Activated CD4-positive, alpha-beta memory T cell treated with anti-CD3 and anti-CD28 coated beads, Interleukin-2, amount 10 ng/mL, durations not matched to agents 7 days and 5 days (primary cell): ENCODE measurements around the gene LPP. TPM values are rescaled to one million over a fixed set of nuclear protein-coding genes. Genes with fewer than 3 reads are reported as not detected.

ENCODE experiments used
- CTCF ChIA-PET: fragments of 350-600 bp; sonication (Branson Sonifier 250); formaldehyde crosslinking; loops from one replicate; lab custom pipeline; 2021; ENCODE audit warnings: antibody characterized with exemption, inconsistent platforms; lab: Charles Lee
- POLR2A ChIA-PET: fragments of 350-600 bp; sonication (Branson Sonifier 250); formaldehyde crosslinking; loops from one replicate; lab custom pipeline; 2021; ENCODE audit warnings: antibody characterized with exemption; lab: Charles Lee
- DNase-seq: peaks from one replicate; pipeline ENCODE4 v3.0.0-alpha.2; 2020
- H3K27ac Mint-ChIP-seq: one replicate; pipeline ENCODE4 v1.8.0; 2021; ENCODE audit warnings: mild to moderate bottlenecking, mixed read lengths
- H3K27me3 Mint-ChIP-seq: one replicate; pipeline ENCODE4 v1.8.0; 2021; ENCODE audit warnings: mixed read lengths
- H3K36me3 Mint-ChIP-seq: one replicate; pipeline ENCODE4 v1.8.0; 2021; ENCODE audit warnings: low read depth, mixed read lengths
- H3K4me1 Mint-ChIP-seq: one replicate; pipeline ENCODE4 v1.8.0; 2021; ENCODE audit warnings: mixed read lengths
- H3K4me3 Mint-ChIP-seq: one replicate; pipeline ENCODE4 v1.8.0; 2021; ENCODE audit warnings: mild to moderate bottlenecking, mixed read lengths
- H3K9me3 Mint-ChIP-seq: one replicate; pipeline ENCODE4 v1.8.0; 2021; ENCODE audit warnings: mixed read lengths
- total RNA-seq, 2 experiments: library from RNA; stranded (reverse); gene quantifications; one replicate each; pipeline ENCODE4 v1.2.3, GENCODE V29; 2021

Gene LPP
- total RNA-seq, 2 experiments from 2014 or later: 51.4 to 52.4 TPM

DNA sequence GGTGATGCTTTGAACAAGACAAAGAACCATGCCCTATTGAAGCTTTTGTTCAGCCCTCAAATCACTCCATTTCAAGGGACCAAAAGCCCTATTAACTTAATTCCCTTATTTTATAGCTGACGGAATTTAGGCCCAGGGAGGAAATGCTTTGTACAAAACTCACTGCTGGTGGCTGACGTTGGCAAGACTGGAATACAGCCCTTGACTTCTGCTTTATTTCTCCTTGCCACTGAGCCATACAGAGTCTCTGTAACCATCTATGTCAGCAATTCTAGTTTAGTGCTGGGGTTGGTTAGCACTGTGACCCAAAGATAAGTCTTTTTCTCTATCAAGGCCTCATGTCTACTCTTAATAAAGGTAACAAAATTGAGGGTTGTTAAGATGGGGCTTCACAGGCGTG, 701.7 kb downstream of the LPP start:
- no peaks in the 10 kb centered on the region for H3K9me3 Mint-ChIP-seq
- no peaks in the 10 kb centered on the region for H3K4me1 Mint-ChIP-seq
- DNase-seq: no peak
- no peaks in the 10 kb centered on the region for H3K36me3 Mint-ChIP-seq
- ChIA-PET POLR2A (no interaction called here), CTCF (interaction anchor here (1.1 to 2.2 kb wide), 2 partner anchors 99 to 293 kb away, joined by 3 to 5 read pairs; no protein-coding TSS in a partner anchor)
- no peak overlapping the region for H3K4me3 Mint-ChIP-seq
- no peak overlapping the region for H3K27ac Mint-ChIP-seq
- no peaks in the 10 kb centered on the region for H3K27me3 Mint-ChIP-seq

DNA sequence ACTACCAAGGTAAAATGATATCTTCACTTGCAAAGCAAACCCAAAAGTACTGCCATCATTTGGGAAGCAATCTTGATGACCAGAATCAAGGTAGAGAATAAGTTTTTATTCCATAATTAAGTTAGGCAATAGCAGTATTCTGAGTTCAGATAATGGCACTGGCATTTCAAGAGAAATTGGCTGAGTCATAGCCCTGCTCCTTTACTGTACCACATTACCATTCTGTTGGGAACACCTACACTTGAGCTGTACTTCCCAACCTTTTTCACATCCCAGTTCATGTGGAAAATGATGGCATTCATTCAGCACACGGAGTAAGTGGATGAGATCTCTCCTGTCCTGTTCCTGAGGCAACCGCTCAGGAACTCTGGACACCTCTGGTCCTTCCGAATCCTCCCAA, 706.2 kb downstream of the LPP start:
- Mint-ChIP-seq H3K27ac (no peak overlapping the region), H3K27me3 (no peaks in the 10 kb centered on the region), H3K36me3 (no peaks in the 10 kb centered on the region), H3K9me3 (no peaks in the 10 kb centered on the region), H3K4me1 (no peaks in the 10 kb centered on the region), H3K4me3 (no peak overlapping the region)
- ChIA-PET CTCF (no interaction called here), POLR2A (no interaction called here)
- no peak for DNase-seq

DNA sequence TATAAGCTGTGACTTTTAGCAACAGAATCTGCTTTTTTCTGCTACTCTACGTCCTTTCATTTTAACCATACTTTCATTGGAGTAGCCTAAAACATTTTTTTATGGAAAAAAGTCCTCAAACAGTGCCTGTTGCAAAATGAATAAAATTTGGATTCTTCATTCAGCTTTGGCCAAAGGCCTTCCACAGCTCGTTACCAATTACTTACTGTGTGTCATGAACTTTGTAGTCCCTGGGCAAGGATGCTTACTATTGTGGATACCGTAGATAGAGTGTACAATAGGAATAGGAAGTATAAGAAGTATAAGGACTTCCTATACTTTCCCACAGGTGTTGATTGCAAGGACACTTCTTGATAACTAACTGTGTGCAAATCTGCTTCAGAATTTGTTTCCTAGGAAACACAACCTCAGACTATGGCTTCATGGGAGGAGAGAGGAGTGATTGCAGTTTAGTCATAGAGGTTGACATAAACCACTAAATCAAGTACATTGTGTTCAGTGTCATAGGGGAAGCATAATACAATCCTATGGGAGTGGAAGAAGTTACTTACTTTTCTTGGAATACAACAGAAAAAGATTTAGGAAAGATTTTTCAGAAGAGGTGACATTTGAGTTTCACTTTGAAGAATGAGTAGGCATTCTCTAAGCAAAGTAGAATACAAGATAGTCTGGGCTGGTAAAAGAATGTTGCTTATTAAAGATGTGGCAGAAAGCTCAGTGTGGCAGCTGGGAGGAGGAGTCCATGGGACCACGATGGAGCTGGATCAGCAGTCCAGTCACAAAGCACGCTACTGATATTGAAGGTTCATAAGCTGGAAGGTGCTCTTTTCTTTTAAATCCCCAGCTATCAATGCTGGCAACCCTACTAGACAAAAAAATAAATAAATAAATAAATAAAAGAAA, 708.1 kb downstream of the LPP start:
- CTCF ChIA-PET: no interaction called here
- Mint-ChIP-seq H3K27me3 (no peaks in the 10 kb centered on the region), H3K4me1 (no peaks in the 10 kb centered on the region), H3K4me3 (no peak overlapping the region), H3K9me3 (no peaks in the 10 kb centered on the region), H3K27ac (no peak overlapping the region), H3K36me3 (peaks cover 12% of the 10 kb centered on the region)
- POLR2A ChIA-PET: no interaction called here
- no peak for DNase-seq

DNA sequence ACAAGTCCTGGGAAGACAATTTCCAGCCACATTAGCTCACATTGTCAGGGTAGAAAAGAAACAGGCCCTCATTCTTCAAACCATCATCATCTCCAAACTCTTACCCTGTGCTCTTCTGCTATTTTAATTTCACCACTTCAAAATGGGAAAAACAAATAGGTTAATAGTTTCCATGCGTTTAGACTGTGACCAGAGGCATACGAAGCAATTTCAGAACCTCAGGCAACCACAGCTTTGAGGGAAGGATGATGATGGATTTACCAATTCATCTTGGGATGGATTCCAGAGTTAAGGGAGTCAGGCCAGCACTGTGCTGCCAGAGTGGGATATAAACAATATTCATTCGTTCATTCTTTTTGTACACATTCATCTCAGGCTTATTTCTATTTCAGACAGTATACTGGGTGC, 710.0 kb downstream of the LPP start:
- ChIA-PET CTCF (interaction anchor here (0.6 to 1.1 kb wide), 2 partner anchors 432 to 1124 kb away, joined by 3 to 4 read pairs; no protein-coding TSS in a partner anchor), POLR2A (no interaction called here)
- no peak for DNase-seq
- Mint-ChIP-seq H3K4me1 (no peaks in the 10 kb centered on the region), H3K4me3 (no peak overlapping the region), H3K9me3 (no peaks in the 10 kb centered on the region), H3K36me3 (peaks cover 12% of the 10 kb centered on the region), H3K27me3 (no peaks in the 10 kb centered on the region), H3K27ac (no peak overlapping the region)

DNA sequence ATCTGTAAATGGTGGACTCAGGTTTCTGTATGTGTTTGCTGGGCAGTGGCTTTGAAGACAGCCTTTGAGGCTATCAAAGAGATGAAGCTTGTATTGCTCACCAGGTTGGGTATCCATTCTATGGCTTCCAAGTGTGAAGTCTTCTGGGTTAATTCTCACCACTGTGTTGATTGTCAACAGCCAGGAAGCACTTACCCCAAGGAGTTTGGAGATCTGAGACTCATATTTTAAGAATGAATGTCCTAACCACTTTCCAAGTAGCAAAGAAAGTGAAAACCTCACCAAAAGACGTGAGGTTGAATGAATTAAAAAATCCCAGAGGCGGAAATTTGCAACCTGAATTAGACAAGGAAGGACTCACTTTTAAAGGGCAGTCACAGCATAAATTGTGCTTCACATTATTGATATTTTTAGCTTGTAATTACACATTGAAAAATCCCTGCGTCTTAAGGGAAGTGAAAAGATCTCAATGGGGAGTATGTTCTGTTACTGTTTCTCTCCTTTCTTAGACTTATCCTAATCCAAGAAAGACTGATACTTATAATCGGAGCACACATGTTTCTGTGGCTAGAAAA, 713.8 kb downstream of the LPP start:
- H3K27me3 Mint-ChIP-seq: no peaks in the 10 kb centered on the region
- ChIA-PET CTCF (interaction anchor here (2.0 kb wide), 1 partner anchor 1127 kb away, joined by 7 read pairs; no protein-coding TSS in a partner anchor), POLR2A (no interaction called here)
- no peak overlapping the region for H3K4me3 Mint-ChIP-seq
- no peak for DNase-seq
- H3K36me3 Mint-ChIP-seq: peaks cover 12% of the 10 kb centered on the region
- no peak overlapping the region for H3K27ac Mint-ChIP-seq
- H3K9me3 Mint-ChIP-seq: no peaks in the 10 kb centered on the region
- no peaks in the 10 kb centered on the region for H3K4me1 Mint-ChIP-seq

DNA sequence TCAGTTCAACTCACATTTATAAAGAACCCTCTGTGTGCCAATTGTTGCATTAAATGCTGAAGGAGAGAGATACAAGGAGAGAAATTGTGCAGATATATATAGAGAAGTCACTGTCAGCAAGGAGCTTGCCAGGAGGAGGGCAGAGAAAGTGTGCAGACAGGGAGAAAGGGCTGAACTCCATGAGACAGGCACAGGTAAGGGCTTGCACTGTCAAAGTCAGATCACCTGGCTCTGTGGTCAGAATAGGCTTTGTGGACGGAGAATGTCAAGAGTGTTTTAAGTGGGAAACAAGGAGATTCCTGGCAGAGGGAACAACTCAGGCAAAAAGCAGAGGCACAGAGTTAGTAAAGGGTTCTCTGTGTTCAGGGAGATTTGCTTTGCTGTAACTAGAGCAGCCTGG, 714.8 kb downstream of the LPP start:
- Mint-ChIP-seq H3K27me3 (no peaks in the 10 kb centered on the region), H3K4me1 (no peaks in the 10 kb centered on the region), H3K27ac (no peak overlapping the region), H3K4me3 (no peak overlapping the region), H3K36me3 (peaks cover 20% of the 10 kb centered on the region), H3K9me3 (no peaks in the 10 kb centered on the region)
- POLR2A ChIA-PET: no interaction called here
- CTCF ChIA-PET: no interaction called here
- no peak for DNase-seq

DNA sequence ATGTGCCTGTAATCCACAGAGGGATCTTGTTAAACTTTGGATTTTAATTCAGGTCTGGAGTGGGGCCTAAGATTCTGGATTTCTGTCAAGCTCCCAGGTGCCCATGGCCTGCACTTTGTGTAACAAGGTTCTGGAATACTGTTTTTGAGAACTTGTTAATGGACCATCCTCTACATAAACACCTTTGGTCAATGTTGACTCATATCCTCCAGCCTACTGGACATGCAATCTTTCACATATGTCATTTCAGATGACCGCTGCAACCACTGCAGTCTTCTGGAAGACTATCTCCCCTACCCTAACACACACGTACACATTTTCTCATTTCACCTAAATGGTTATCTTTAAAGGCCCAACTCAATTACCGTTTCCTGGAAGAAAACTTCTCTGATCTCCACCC, 715.7 kb downstream of the LPP start:
- CTCF ChIA-PET: no interaction called here
- H3K36me3 Mint-ChIP-seq: peaks cover 22% of the 10 kb centered on the region
- H3K4me3 Mint-ChIP-seq: no peak overlapping the region
- no peak for DNase-seq
- H3K27me3 Mint-ChIP-seq: no peaks in the 10 kb centered on the region
- POLR2A ChIA-PET: no interaction called here
- H3K9me3 Mint-ChIP-seq: no peaks in the 10 kb centered on the region
- no peak overlapping the region for H3K27ac Mint-ChIP-seq
- peaks cover under 1% of the 10 kb centered on the region for H3K4me1 Mint-ChIP-seq

DNA sequence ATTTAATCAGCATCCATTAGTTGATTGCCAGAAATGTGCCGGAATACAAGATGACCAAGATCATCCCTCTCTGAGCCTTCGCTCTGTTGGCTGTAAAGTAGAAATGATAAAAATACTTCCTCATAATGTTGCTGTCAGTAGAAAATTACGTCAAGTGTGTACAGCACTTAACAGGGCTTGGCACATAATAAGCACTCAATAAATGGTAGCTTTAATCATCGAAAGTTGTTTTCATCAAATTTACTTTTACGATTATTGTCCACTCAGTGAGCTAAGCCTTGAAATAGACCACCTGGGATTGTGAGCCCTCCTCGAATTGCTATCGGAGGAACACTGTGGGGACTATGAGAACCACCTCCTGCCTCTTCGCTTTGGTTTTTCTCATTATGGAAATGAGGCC, 716.5 kb downstream of the LPP start:
- DNase-seq: no peak
- Mint-ChIP-seq H3K9me3 (no peaks in the 10 kb centered on the region), H3K36me3 (peaks cover 29% of the 10 kb centered on the region), H3K27me3 (no peaks in the 10 kb centered on the region), H3K27ac (no peak overlapping the region), H3K4me1 (peaks cover 4% of the 10 kb centered on the region), H3K4me3 (no peak overlapping the region)
- ChIA-PET CTCF (no interaction called here), POLR2A (no interaction called here)

DNA sequence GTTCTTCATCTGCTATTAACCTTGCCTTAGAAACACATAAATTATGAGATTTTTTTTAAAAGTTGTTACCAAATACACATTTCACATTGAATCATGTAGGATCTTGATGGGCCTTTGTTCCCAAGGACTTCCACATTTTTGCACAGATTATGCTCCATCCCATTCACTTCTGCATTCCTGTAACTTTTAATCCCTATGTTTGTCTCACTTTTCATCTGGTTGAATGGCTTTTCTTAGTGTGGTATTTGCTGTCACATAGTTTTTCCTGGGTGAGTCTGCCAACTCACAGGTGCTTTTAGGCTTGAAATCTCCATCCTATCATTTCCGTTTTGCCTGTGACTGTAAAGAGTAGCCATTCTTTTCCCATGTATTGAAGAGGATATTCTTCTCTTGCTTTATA, 720.6 kb downstream of the LPP start:
- no peak overlapping the region for H3K27ac Mint-ChIP-seq
- ChIA-PET POLR2A (no interaction called here), CTCF (no interaction called here)
- no peaks in the 10 kb centered on the region for H3K27me3 Mint-ChIP-seq
- no peaks in the 10 kb centered on the region for H3K9me3 Mint-ChIP-seq
- peaks cover 4% of the 10 kb centered on the region for H3K4me1 Mint-ChIP-seq
- peaks cover 20% of the 10 kb centered on the region for H3K36me3 Mint-ChIP-seq
- no peak overlapping the region for H3K4me3 Mint-ChIP-seq
- no peak for DNase-seq

DNA sequence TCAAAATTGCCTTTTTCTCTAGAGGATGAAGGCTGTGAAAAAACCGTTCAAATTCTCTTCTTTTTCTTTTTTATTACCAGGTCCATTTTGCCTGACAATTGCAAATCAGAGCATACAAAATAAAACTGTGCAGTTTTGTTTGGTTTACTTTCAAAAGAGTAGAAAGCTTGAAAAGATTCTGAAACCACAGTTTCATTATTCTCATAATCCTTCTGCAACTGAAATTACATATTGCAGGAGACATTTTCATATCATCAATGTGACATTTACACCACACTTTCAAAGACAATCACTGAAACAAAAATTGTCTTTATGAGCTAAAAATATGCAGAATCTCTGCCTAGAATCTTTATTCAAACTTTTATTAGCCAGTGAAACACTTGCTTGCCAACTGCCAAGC, 721.5 kb downstream of the LPP start:
- no peak overlapping the region for H3K4me3 Mint-ChIP-seq
- CTCF ChIA-PET: no interaction called here
- POLR2A ChIA-PET: no interaction called here
- H3K4me1 Mint-ChIP-seq: peaks cover 4% of the 10 kb centered on the region
- no peak overlapping the region for H3K27ac Mint-ChIP-seq
- H3K27me3 Mint-ChIP-seq: no peaks in the 10 kb centered on the region
- DNase-seq: no peak
- no peaks in the 10 kb centered on the region for H3K9me3 Mint-ChIP-seq
- peaks cover 20% of the 10 kb centered on the region for H3K36me3 Mint-ChIP-seq

DNA sequence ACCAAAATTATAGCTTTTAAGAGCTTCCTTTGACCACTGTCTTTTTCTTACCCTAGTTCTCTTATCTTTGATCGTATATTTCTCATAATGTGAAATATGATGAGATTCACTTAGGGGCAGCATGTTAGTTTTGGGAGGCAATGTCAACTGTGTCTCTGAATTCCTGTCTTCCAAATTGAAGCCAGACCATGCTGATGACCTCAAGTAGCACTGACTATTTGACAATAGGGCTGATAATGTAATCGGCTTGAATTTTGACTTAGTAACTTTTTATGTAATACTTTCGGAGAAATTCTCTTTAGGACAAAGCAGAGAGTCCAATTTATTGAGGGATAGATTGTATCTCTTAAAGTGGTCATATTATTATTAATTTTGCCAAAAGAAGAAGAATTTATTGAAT, 722.4 kb downstream of the LPP start:
- CTCF ChIA-PET: no interaction called here
- Mint-ChIP-seq H3K27ac (no peak overlapping the region), H3K36me3 (peaks cover 24% of the 10 kb centered on the region), H3K4me3 (no peak overlapping the region), H3K27me3 (no peaks in the 10 kb centered on the region), H3K4me1 (peaks cover 4% of the 10 kb centered on the region), H3K9me3 (peaks cover 3% of the 10 kb centered on the region)
- no peak for DNase-seq
- POLR2A ChIA-PET: no interaction called here

DNA sequence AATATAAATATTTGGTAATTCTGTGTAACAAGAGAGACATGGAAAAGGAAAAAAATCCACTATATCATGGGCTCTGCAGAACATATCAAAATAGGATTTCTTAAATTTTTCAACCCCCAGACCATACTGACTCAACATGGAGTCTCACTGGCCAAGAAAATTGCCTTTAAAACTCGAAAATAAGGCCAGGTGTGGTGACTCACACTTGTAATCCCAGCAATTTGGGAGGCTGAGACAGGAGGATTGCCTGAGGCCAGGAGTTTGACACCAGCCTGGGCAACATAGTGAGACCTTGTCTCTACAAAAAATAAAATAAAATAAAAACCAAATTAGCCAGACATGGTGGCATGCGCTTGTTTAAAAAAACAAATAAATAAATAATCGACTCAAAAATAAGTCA, 723.4 kb downstream of the LPP start:
- no peak overlapping the region for H3K4me3 Mint-ChIP-seq
- H3K36me3 Mint-ChIP-seq: peaks cover 24% of the 10 kb centered on the region
- peaks cover 3% of the 10 kb centered on the region for H3K9me3 Mint-ChIP-seq
- H3K4me1 Mint-ChIP-seq: peaks cover 4% of the 10 kb centered on the region
- ChIA-PET POLR2A (no interaction called here), CTCF (no interaction called here)
- H3K27me3 Mint-ChIP-seq: no peaks in the 10 kb centered on the region
- no peak overlapping the region for H3K27ac Mint-ChIP-seq
- DNase-seq: no peak

DNA sequence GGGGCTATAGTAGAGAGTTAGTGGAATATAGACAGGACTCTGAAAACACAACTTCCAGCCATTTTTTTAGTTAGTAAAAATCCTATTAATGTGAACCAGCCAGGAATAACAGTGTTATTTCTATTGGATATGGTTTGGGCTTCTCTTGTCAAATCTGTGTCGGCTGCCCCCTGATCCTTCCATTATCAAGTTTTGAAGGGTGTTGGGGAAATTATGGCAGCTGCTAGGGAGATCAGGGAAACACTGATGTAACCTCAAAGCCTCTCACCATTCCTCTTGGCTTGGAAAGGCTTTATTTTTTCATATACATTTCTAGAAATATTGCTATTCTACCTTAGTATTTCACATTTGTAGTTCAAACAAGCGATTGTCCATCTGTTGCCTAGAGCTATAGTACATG, 724.1 kb downstream of the LPP start:
- H3K4me1 Mint-ChIP-seq: peaks cover 4% of the 10 kb centered on the region
- peaks cover 20% of the 10 kb centered on the region for H3K36me3 Mint-ChIP-seq
- DNase-seq: no peak
- H3K27me3 Mint-ChIP-seq: no peaks in the 10 kb centered on the region
- peaks cover 3% of the 10 kb centered on the region for H3K9me3 Mint-ChIP-seq
- no peak overlapping the region for H3K27ac Mint-ChIP-seq
- H3K4me3 Mint-ChIP-seq: no peak overlapping the region
- ChIA-PET CTCF (no interaction called here), POLR2A (no interaction called here)
